ENCODE results near the gene MRPS6.

- TF ChIP-seq POLR2A (IDR thresholded peaks at IDR 0.05) (no peak), CTCF (IDR thresholded peaks at IDR 0.05) (no peak)
These were observed 75.0 kb downstream of the MRPS6 start for GRCh38 chr21:34148419-34148804.
